HCT116 (cell line): ENCODE data around the gene KLHDC4. TPM values are rescaled to one million over a fixed set of nuclear protein-coding genes. Genes with fewer than 3 reads are reported as not detected.
"Not testable (repeated sequence)": the region's sequence is repeated elsewhere in the genome, so short reads cannot be mapped to it uniquely, and the experiment has no call there.

Experiments
- ATAC-seq: fragments of 200-7000 bp; cut with Tn5 transposase; 2 replicates; pipeline ENCODE4 v1.9.1; 2020; ENCODE audit warnings: mild to moderate bottlenecking, moderate library complexity
- BruUV-seq: library from RNA; stranded (reverse); fragments of 400-500 nt; replicated peaks from 2 replicates; lab custom pipeline; 2021; lab: Mats Ljungman, UMichigan
- CTCF ChIA-PET: fragments of 300-600 bp; sonication (Branson Sonifier 250); formaldehyde crosslinking; loops from one replicate; lab custom pipeline; 2021; ENCODE audit warnings: antibody characterized with exemption; lab: Charles Lee
- POLR2A ChIA-PET: fragments of 300-600, 350-600 bp; sonication (Branson Sonifier 250); formaldehyde crosslinking; loops from one replicate; lab custom pipeline; 2021; ENCODE audit warnings: antibody characterized with exemption; lab: Charles Lee
- RAD21 ChIA-PET, 2 experiments: fragments of 300-600 bp; sonication (Branson Sonifier 250); formaldehyde crosslinking; loops; one replicate each; lab custom pipeline; 2023; ENCODE audit warnings: low total read pairs in 2 of 2; ENCODE audit not compliant: uncharacterized antibody in 2 of 2, unreplicated experiment in 2 of 2, low non-redundant PET in 1 of 2; lab: Charles Lee
- DNase-seq: peaks from one replicate; pipeline ENCODE4 v3.0.0-alpha.2; 2010; ENCODE audit warnings: low read depth, low spot score
- H2AFZ ChIP-seq: fragments of 200-600 bp; shearing (Covaris generic), sonication (generic); 2 replicates; pipeline ENCODE4 v1.6.1; 2017; ENCODE audit warnings: low read depth, mixed run types, mixed read lengths, antibody characterized with exemption, low read length; ENCODE audit not compliant: poor library complexity, severe bottlenecking
- H3K27ac ChIP-seq: 2 replicates; pipeline ENCODE4 v1.5.1; 2012; ENCODE audit warnings: low read depth, low read length
- H3K27me3 ChIP-seq: fragments of 200-600 bp; sonication (generic); 2 replicates; pipeline ENCODE4 v1.6.1; 2016; ENCODE audit warnings: mixed run types, low read length, mixed read lengths; ENCODE audit not compliant: insufficient read depth
- H3K36me3 ChIP-seq, 2 experiments: fragments of 200-500 bp in 1 of 2; fragments of 200-600 bp in 1 of 2; sonication (Bioruptor generic) in 1 of 2; sonication (generic) in 1 of 2; 2 replicates each; pipeline versions ENCODE4 v1.5.1 to v1.6.1; 2014 to 2016; ENCODE audit warnings: low read length in 2 of 2, inconsistent platforms in 1 of 2, mixed read lengths in 1 of 2, mixed run types in 1 of 2; ENCODE audit not compliant: insufficient read depth in 2 of 2, control insufficient read depth in 1 of 2
- H3K4me1 ChIP-seq, 2 experiments: fragments of 200-600 bp in 1 of 2; sonication (generic) in 1 of 2; 2 replicates each; pipeline versions ENCODE4 v1.5.1 to v1.6.1; 2012 to 2017; ENCODE audit warnings: low read length in 2 of 2, inconsistent platforms in 1 of 2, mild to moderate bottlenecking in 1 of 2, mixed read lengths in 1 of 2, mixed run types in 1 of 2, moderate library complexity in 1 of 2; ENCODE audit not compliant: insufficient read depth in 2 of 2, control insufficient read depth in 1 of 2
- H3K4me2 ChIP-seq: fragments of 200-600 bp; sonication (generic); 2 replicates; pipeline ENCODE4 v1.6.1; 2017; ENCODE audit warnings: mixed run types, low read length, mixed read lengths
- H3K4me3 ChIP-seq, 2 experiments: fragments of 200-600 bp in 1 of 2; sonication (generic) in 1 of 2; replicated peaks in 1 of 2; 2 replicates each; pipeline ENCODE4 v1.5.1; 2011 to 2016; ENCODE audit warnings: low read length in 2 of 2, control low read depth in 1 of 2, low read depth in 1 of 2, mild to moderate bottlenecking in 1 of 2, mixed read lengths in 1 of 2, mixed run types in 1 of 2
- H3K79me2 ChIP-seq: fragments of 200-600 bp; sonication (generic); 2 replicates; pipeline ENCODE4 v1.6.1; 2017; ENCODE audit warnings: mild to moderate bottlenecking, mixed run types, low read length, moderate library complexity, mixed read lengths; ENCODE audit not compliant: insufficient read depth
- H3K9ac ChIP-seq: fragments of 200-600 bp; sonication (generic); 2 replicates; pipeline ENCODE4 v1.6.1; 2016; ENCODE audit warnings: low read length, mixed read lengths
- H3K9me2 ChIP-seq: fragments of 200-600 bp; sonication (generic), shearing (Covaris generic); 2 replicates; pipeline ENCODE4 v1.6.1; 2017; ENCODE audit warnings: mixed run types, mild to moderate bottlenecking, moderate library complexity; ENCODE audit not compliant: insufficient read depth
- H3K9me3 ChIP-seq, 2 experiments: fragments of 200-500 bp in 1 of 2; fragments of 200-600 bp in 1 of 2; sonication (Bioruptor generic) in 1 of 2; sonication (generic) in 1 of 2; 2 replicates each; pipeline ENCODE4 v1.6.1; 2014 to 2017; ENCODE audit warnings: low read length in 2 of 2, mixed read lengths in 2 of 2, inconsistent platforms in 1 of 2, low read depth in 1 of 2, mild to moderate bottlenecking in 1 of 2, mixed run types in 1 of 2, moderate library complexity in 1 of 2; ENCODE audit not compliant: control insufficient read depth in 1 of 2, insufficient read depth in 1 of 2
- H4K20me1 ChIP-seq: fragments of 200-600 bp; sonication (generic), shearing (Covaris generic); 2 replicates; pipeline ENCODE4 v1.6.1; 2017; ENCODE audit warnings: mixed run types, mild to moderate bottlenecking, moderate library complexity; ENCODE audit not compliant: insufficient read depth
- CEBPB ChIP-seq: IDR thresholded peaks from 2 replicates; pipeline ENCODE4 v1.6.1; 2012; ENCODE audit warnings: low read depth
- CTCF ChIP-seq, 3 experiments: fragments of 200-600 bp in 1 of 3; sonication (generic) in 1 of 3; IDR thresholded peaks in 2 of 3; conservative IDR thresholded peaks in 1 of 3; 2 replicates each; pipeline ENCODE4 v1.5.1; 2012 to 2017; ENCODE audit warnings: low read depth in 2 of 3, low read length in 2 of 3, antibody characterized with exemption in 1 of 3, borderline replicate concordance in 1 of 3, control low read depth in 1 of 3, mild to moderate bottlenecking in 1 of 3, mixed read lengths in 1 of 3, mixed run types in 1 of 3, moderate library complexity in 1 of 3; ENCODE audit not compliant: insufficient read depth in 1 of 3
- EZH2 ChIP-seq: fragments of 200-600 bp; sonication (generic); IDR thresholded peaks from 2 replicates; pipeline ENCODE4 v1.6.1; 2017; ENCODE audit warnings: antibody characterized with exemption, mixed run types
- SIN3A ChIP-seq: IDR thresholded peaks from 2 replicates; pipeline ENCODE4 v1.6.1; 2012; ENCODE audit warnings: low read depth
- intact Hi-C: fragments of 100-400 bp; cut with micrococcal nuclease; formaldehyde crosslinking; loops from 2 replicates; pipeline ENCODE4 v1.10.0; 2022
- total RNA-seq: library from RNA; stranded (reverse); gene quantifications from one replicate; pipeline ENCODE4 v1.2.1, GENCODE V29; 2021; ENCODE audit not compliant: unreplicated experiment
- TF ChIP-seq, protein P1 (sequence below): IDR thresholded peaks from 2 replicates; pipeline ENCODE4 v1.6.1; 2012

KLHDC4 gene
- total RNA-seq, 1 experiment from 2014 or later: 107 TPM

DNA sequence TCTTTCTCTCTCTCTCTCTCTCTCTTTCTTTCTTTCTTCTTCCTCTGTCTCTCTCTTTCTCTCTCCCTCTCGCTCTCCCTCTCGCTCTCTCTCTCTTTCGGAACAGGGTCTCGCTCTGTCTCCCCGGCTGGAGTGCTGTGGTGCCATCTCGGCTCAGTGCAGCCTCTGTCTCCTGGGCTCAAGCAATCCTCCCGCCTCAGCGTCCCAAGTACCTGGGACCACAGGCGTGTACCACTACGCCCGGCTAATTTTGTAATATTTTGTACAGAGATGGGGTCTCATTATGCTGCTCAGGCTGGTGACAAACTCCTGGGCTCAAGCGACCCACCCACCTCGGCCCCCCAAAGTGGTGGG lies 12.7 kb upstream of the KLHDC4 start:
- ChIA-PET RAD21 (interaction anchor here (0.7 to 3.0 kb wide), 8 partner anchors 9 to 92 kb away, joined by 3 to 50 read pairs (median 4); partner anchors contain the start of gene SLC7A5 (in 2 of the 2)), CTCF (interaction anchor here (0.6 to 5.2 kb wide), 26 partner anchors 9 to 792 kb away, joined by 3 to 257 read pairs (median 4); partner anchors contain the start of genes BANP, KLHDC4, SLC7A5 and ZC3H18), POLR2A (interaction anchor here (0.8 to 4.0 kb wide), 9 partner anchors 9 to 97 kb away, joined by 3 to 113 read pairs (median 4); partner anchors contain the start of gene SLC7A5)
- Histone ChIP-seq H3K79me2 (no peaks in the 10 kb centered on the region), H3K9me3 (no peaks in the 10 kb centered on the region), H3K4me2 (peak overlapping the region; percentile 69), H3K27me3 (no peaks in the 10 kb centered on the region), H3K36me3 (no peaks in the 10 kb centered on the region), H2AFZ (peak overlapping the region; percentile 92), H3K27ac (peak overlapping the region; percentile 72), H3K4me3 (peak overlapping the region in 1 of 2 experiments; percentile 15; a peak in 1 of 4 replicates), H3K9ac (peak overlapping the region; percentile 57), H3K4me1 (peaks cover 14 to 44% of the 10 kb centered on the region in 2 experiments; a peak in 3 of 4 replicates), H4K20me1 (no peaks in the 10 kb centered on the region), H3K9me2 (no peaks in the 10 kb centered on the region)
- TF ChIP-seq SIN3A (no peak), CTCF (IDR thresholded peaks at IDR 0.05 in 2 of 3, conservative IDR thresholded peaks at IDR 0.05 in 1 of 3; ENCODE audit: borderline replicate concordance in 1 of 3, insufficient read depth in 1 of 3, low read depth in 2 of 3, low read length in 2 of 3) (no peak), CEBPB (no peak), EZH2 (no peak)
- TF ChIP-seq, protein P1, sequence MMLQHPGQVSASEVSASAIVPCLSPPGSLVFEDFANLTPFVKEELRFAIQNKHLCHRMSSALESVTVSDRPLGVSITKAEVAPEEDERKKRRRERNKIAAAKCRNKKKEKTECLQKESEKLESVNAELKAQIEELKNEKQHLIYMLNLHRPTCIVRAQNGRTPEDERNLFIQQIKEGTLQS: no peak
- ATAC-seq: no peak
- DNase-seq: no peak
- BruUV-seq: TSS peak; percentile 83
- intact Hi-C loops: loop anchor here (1.0 to 10.0 kb wide), 4 partner anchors 28 to 784 kb away; partner anchors contain the start of genes BANP and ZFPM1

GRCh38 chr16:87773836-87774235 lies 8.1 kb upstream of the KLHDC4 start:
- CTCF ChIA-PET, H3K36me3 ChIP-seq, H3K9me2 ChIP-seq, H3K27ac ChIP-seq, H3K9me3 ChIP-seq, H3K4me2 ChIP-seq, RAD21 ChIA-PET, H2AFZ ChIP-seq, ATAC-seq, H3K9ac ChIP-seq, BruUV-seq, H3K79me2 ChIP-seq, H3K27me3 ChIP-seq, H4K20me1 ChIP-seq, POLR2A ChIA-PET, DNase-seq, H3K4me3 ChIP-seq: not testable (repeated sequence)
- intact Hi-C loops: loop anchor here (10.0 kb wide), 1 partner anchor 681 kb away; the partner anchor contains the start of gene ZFPM1
- peaks cover 10 to 28% of the 10 kb centered on the region in 2 experiments for H3K4me1 ChIP-seq

DNA sequence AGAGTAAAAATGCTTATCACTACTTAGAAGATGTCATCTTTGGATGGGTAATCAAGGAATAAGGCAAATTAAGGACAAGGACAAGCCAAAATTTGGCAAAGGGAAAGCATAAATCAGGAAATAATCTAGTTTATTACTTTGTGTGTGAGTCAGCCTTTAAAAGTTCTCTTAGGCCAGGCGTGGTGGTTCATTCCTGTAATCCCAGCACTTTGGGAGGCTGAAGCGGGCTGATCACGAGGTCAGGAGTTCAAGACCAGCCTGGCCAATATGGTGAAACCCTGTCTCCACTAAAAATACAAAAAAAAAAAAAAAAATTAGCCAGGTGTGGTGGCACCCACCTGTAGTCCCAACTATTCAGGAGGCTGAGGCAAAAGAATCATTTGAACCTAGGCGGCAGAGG lies 1.7 kb upstream of the KLHDC4 start:
- H2AFZ ChIP-seq, H3K9me3 ChIP-seq, POLR2A ChIA-PET, H3K27ac ChIP-seq, H4K20me1 ChIP-seq, H3K9me2 ChIP-seq, H3K27me3 ChIP-seq, intact Hi-C loops, ATAC-seq, H3K9ac ChIP-seq, DNase-seq, H3K4me3 ChIP-seq, BruUV-seq: not testable (repeated sequence)
- Histone ChIP-seq H3K4me1 (peaks cover 13 to 29% of the 10 kb centered on the region in 2 experiments), H3K4me2 (peak overlapping the region; percentile 91; the same call in 1 of the 2 replicates), H3K36me3 (peaks cover 6 to 17% of the 10 kb centered on the region in 2 experiments; a peak in 3 of 4 replicates), H3K79me2 (peaks cover 34% of the 10 kb centered on the region)
- CTCF ChIA-PET: interaction anchor here (2.0 kb wide), 1 partner anchor 104 kb away, joined by 11 read pairs; no protein-coding TSS in a partner anchor
- RAD21 ChIA-PET: interaction anchor here in 1 of 2 experiments (0.7 kb wide), 1 partner anchor 34 kb away, joined by 3 read pairs; no protein-coding TSS in a partner anchor
